HEK293T (cell line): ENCODE measurements around the gene ZNF358.

Experiments
- CTCF ChIA-PET: fragments of 350-600 bp; formaldehyde crosslinking; extraction: SDS; loops from one replicate; lab custom pipeline; 2021; ENCODE audit warnings: antibody characterized with exemption, inconsistent platforms; lab: Yijun Ruan, JAX
- POLR2A ChIA-PET: fragments of 350-600 bp; formaldehyde crosslinking; extraction: SDS; loops from one replicate; lab custom pipeline; 2020; ENCODE audit warnings: antibody characterized with exemption, inconsistent platforms; lab: Yijun Ruan, JAX
- DNase-seq: peaks from one replicate; pipeline ENCODE4 v3.0.0; 2012; ENCODE audit warnings: mixed read lengths; ENCODE audit errors: extremely low spot score
- ARNT ChIP-seq: fragments of 450-650 bp; IDR thresholded peaks from 2 replicates; pipeline ENCODE4 v1.6.1; 2017; ENCODE audit warnings: mild to moderate bottlenecking
- BHLHE40 ChIP-seq: fragments of 450-650 bp; IDR thresholded peaks from 2 replicates; pipeline ENCODE4 v1.6.1; 2016; ENCODE audit warnings: mild to moderate bottlenecking, moderate library complexity, borderline replicate concordance
- CTBP1 ChIP-seq: fragments of 450-650 bp; IDR thresholded peaks from 2 replicates; pipeline ENCODE4 v1.6.1; 2016; ENCODE audit warnings: borderline replicate concordance
- ELF4 ChIP-seq: fragments of 450-650 bp; IDR thresholded peaks from 2 replicates; pipeline ENCODE4 v1.6.1; 2017; ENCODE audit warnings: antibody characterized with exemption
- FOXA1 ChIP-seq: fragments of 450-650 bp; IDR thresholded peaks from 2 replicates; pipeline ENCODE4 v1.6.1; 2016; ENCODE audit warnings: mild to moderate bottlenecking
- FOXK2 ChIP-seq: fragments of 450-650 bp; IDR thresholded peaks from 2 replicates; pipeline ENCODE4 v1.6.1; 2016; ENCODE audit warnings: mild to moderate bottlenecking
- FOXM1 ChIP-seq: fragments of 450-650 bp; IDR thresholded peaks from 2 replicates; pipeline ENCODE4 v1.6.1; 2017; ENCODE audit warnings: mild to moderate bottlenecking, borderline replicate concordance
- HDGF ChIP-seq: fragments of 450-650 bp; IDR thresholded peaks from 2 replicates; pipeline ENCODE4 v1.6.1; 2017; ENCODE audit warnings: antibody characterized with exemption, borderline replicate concordance
- L3MBTL2 ChIP-seq: fragments of 450-650 bp; conservative IDR thresholded peaks from 2 replicates; pipeline ENCODE4 v1.6.1; 2016; ENCODE audit warnings: mild to moderate bottlenecking
- LEF1 ChIP-seq: fragments of 450-650 bp; IDR thresholded peaks from 2 replicates; pipeline ENCODE4 v1.6.1; 2017; ENCODE audit warnings: mild to moderate bottlenecking, borderline replicate concordance
- NFRKB ChIP-seq: fragments of 450-650 bp; IDR thresholded peaks from 2 replicates; pipeline ENCODE4 v1.6.1; 2016; ENCODE audit warnings: mild to moderate bottlenecking, moderate library complexity
- SP1 ChIP-seq: fragments of 450-650 bp; IDR thresholded peaks from 2 replicates; pipeline ENCODE4 v1.6.1; 2017
- SUZ12 ChIP-seq: fragments of 450-650 bp; IDR thresholded peaks from 2 replicates; pipeline ENCODE4 v1.6.1; 2016; ENCODE audit warnings: mild to moderate bottlenecking
- TARDBP ChIP-seq: fragments of 450-650 bp; IDR thresholded peaks from 2 replicates; pipeline ENCODE4 v1.6.1; 2016
- ZNF384 ChIP-seq: fragments of 450-650 bp; IDR thresholded peaks from 2 replicates; pipeline ENCODE4 v1.6.1; 2016
- TF ChIP-seq, protein P1 (sequence below): fragments of 450-650 bp; IDR thresholded peaks from 2 replicates; pipeline ENCODE4 v1.6.1; 2016

Gene ZNF358

DNA sequence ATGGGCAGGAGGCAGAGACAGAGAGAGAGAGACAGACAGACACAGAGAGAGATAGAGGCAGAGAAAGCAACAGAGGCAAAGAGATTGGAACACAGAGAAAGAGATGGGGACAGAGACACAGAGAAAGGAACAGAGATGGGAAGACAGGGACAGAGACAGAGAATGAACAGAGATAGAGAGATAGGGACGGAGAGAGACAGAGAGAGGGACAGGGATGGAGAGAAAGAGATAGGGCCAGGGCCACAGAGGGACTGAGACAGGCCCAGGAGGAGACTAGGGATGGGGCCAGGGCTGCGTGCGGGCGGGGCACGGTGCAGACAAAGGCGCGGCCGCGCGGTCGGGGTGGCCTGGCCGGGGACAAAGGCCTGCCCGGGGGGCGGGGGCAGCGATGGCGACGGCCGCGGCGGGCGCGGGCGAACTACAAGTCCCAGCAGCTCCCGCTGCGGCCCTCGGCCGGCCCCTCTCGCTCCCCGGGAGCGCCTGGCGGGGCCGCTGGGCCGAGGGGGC, at the start of gene ZNF358:
ZNF358 (plus strand) TSS at position 459 of the 507 bp plus-strand sequence. CDS start 3,140 bp downstream, outside the sequence.
- ChIA-PET CTCF (interaction anchor here (0.8 kb wide), 1 partner anchor 18 kb away, joined by 3 read pairs; a partner anchor contains a TSS), POLR2A (interaction anchor here (0.6 to 2.6 kb wide), 7 partner anchors 9 to 353 kb away, joined by 3 to 21 read pairs (median 4); a partner anchor contains a TSS)
- peak; percentile 86 for DNase-seq
- TF ChIP-seq, protein P1, sequence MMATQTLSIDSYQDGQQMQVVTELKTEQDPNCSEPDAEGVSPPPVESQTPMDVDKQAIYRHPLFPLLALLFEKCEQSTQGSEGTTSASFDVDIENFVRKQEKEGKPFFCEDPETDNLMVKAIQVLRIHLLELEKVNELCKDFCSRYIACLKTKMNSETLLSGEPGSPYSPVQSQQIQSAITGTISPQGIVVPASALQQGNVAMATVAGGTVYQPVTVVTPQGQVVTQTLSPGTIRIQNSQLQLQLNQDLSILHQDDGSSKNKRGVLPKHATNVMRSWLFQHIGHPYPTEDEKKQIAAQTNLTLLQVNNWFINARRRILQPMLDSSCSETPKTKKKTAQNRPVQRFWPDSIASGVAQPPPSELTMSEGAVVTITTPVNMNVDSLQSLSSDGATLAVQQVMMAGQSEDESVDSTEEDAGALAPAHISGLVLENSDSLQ: no peak
- no peak for TF ChIP-seq LEF1
- TF ChIP-seq CTBP1: no peak
- no peak for TF ChIP-seq L3MBTL2
- TF ChIP-seq SUZ12: no peak
- TF ChIP-seq HDGF: no peak
- no peak for TF ChIP-seq ZNF384
- TF ChIP-seq FOXA1: no peak
- TF ChIP-seq TARDBP: no peak
- no peak for TF ChIP-seq FOXK2
- no peak for TF ChIP-seq FOXM1
- no peak for TF ChIP-seq SP1
- TF ChIP-seq ARNT: no peak
- no peak for TF ChIP-seq BHLHE40

DNA sequence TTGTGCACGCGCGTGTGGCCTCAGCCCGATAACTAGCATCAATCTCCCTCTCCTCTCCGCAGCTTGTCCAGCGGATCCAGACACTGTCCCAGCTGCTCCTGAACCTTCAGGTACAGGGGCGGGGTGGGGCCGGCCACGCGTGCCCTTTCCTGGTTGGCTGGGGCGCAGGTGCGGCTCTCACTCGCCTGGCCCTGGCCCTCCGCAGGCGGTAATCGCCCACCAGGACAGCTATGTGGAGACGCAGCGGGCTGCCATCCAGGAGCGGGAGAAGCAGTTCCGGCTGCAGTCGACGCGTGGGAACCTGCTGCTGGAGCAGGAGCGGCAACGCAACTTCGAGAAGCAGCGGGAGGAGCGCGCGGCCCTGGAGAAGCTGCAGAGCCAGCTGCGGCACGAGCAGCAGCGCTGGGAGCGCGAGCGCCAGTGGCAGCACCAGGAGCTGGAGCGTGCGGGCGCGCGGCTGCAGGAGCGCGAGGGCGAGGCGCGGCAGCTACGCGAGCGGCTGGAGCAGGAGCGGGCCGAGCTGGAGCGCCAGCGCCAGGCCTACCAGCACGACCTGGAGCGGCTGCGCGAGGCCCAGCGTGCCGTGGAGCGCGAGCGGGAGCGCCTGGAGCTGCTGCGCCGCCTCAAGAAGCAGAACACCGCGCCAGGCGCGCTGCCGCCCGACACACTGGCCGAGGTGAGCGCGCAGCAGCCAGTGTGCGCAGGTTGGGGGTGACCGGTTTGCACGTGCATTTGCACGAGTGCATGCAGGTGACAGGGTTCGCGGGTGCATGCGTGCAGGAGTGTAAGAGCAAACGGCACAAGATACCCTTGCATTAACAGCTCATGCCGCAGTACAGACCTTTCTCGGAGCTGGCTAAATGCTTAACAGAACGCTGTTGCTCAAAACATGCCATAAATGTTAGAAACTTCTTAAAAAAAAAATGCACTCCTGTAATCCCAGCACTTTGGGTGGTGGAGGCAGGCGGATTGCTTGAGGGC, 48.6 kb upstream of the ZNF358 start:
- TF ChIP-seq TARDBP: no peak
- no peak for TF ChIP-seq CTBP1
- TF ChIP-seq ZNF384: no peak
- no peak for TF ChIP-seq ELF4
- no peak for TF ChIP-seq SUZ12
- TF ChIP-seq FOXM1: no peak
- no peak for TF ChIP-seq LEF1
- TF ChIP-seq ARNT: no peak
- no peak for TF ChIP-seq FOXK2
- TF ChIP-seq NFRKB: no peak
- TF ChIP-seq BHLHE40: no peak
- TF ChIP-seq L3MBTL2: no peak
- no peak for TF ChIP-seq HDGF
- DNase-seq: no peak
- ChIA-PET POLR2A (interaction anchor here (1.3 kb wide), 1 partner anchor 21 kb away, joined by 3 read pairs; the partner anchor contains the start of gene PEX11G), CTCF (no interaction called here)

DNA sequence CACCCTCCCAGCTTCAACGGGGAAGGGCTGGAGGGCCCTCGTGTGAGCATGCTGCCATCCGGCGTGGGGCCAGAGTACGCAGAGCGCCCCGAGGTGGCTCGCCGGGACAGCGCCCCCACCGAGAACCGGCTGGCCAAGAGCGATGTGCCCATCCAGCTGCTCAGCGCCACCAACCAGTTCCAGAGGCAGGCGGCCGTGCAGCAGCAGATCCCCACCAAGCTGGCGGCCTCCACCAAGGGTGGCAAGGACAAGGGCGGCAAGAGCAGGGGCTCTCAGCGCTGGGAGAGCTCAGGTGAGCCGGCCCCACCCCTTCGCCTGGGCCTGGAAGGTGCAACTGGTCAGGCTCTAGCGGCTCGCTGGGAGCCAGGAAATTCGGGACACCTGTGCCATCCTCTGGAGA, 47.1 kb upstream of the ZNF358 start:
- ChIA-PET CTCF (no interaction called here), POLR2A (interaction anchor here (1.3 kb wide), 1 partner anchor 20 kb away, joined by 3 read pairs; the partner anchor contains the start of gene PEX11G)
- no peak for DNase-seq
- TF ChIP-seq FOXK2: no peak
- TF ChIP-seq BHLHE40: no peak
- no peak for TF ChIP-seq FOXM1
- TF ChIP-seq, protein P1: no peak
- no peak for TF ChIP-seq SP1
- no peak for TF ChIP-seq ZNF384
- no peak for TF ChIP-seq CTBP1
- no peak for TF ChIP-seq ARNT
- no peak for TF ChIP-seq TARDBP
- no peak for TF ChIP-seq HDGF
- TF ChIP-seq LEF1: no peak
- TF ChIP-seq NFRKB: no peak
- no peak for TF ChIP-seq SUZ12
- no peak for TF ChIP-seq L3MBTL2
- TF ChIP-seq ELF4: no peak
- no peak for TF ChIP-seq FOXA1

- TF ChIP-seq FOXK2: no peak
- no peak for TF ChIP-seq LEF1
- no peak for TF ChIP-seq L3MBTL2
- TF ChIP-seq HDGF: no peak
- TF ChIP-seq CTBP1: no peak
- no peak for TF ChIP-seq ELF4
- no peak for TF ChIP-seq ZNF384
- TF ChIP-seq SUZ12: no peak
- TF ChIP-seq BHLHE40: no peak
- TF ChIP-seq FOXM1: no peak
- TF ChIP-seq NFRKB: no peak
- TF ChIP-seq, protein P1: no peak
- TF ChIP-seq ARNT: no peak
- TF ChIP-seq TARDBP: no peak
- TF ChIP-seq FOXA1: no peak
- TF ChIP-seq SP1: no peak
- POLR2A ChIA-PET: no interaction called here
- no peak for DNase-seq
- CTCF ChIA-PET: no interaction called here
Measured at GRCh38 chr19:7469669-7470285, 46.1 kb upstream of the ZNF358 start.

DNA sequence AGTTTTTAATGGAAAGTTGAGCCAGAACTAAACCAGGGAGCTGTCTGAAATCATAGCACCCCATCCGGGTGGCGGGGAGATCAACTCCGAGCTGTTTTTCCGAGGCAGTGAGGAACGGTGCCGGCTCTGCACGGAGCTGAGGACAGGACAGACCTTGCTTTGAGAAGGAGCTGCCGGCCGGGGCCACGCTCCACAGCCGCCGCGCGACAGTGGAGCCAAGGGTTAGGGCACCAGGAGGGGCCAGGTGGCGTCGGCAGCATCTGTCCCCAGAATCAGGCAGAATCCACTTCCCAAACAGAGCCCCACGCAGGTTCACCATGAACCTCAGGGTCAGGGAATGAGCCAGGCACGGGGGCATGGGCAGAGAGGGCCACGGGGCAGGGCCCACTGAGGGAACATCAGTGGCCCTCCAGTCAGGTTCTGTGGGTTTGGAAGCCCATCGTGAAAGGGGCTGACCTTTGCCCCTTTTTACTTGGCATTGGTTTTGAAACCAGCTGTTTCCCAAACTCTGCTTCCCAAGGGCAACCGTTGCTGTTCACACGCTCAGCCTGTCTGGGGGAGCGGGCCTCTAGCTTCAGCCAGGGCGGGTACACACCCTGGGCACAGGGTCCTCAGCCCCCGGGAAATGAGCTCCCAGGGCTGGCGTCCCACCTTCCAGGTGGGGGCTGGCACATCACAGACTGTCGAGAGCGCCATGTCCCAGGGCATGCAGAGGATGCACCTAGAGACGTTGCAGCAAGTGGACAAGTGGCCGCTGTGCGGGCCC, 45.2 kb upstream of the ZNF358 start:
- ChIA-PET POLR2A (interaction anchor here (0.9 kb wide), 1 partner anchor 18 kb away, joined by 3 read pairs; the partner anchor contains the start of gene PEX11G), CTCF (no interaction called here)
- no peak for TF ChIP-seq ARNT
- TF ChIP-seq FOXK2: no peak
- DNase-seq: no peak
